Ovary (tissue), 9 donors: ENCODE data around the gene RAD51D. TPM values are rescaled to one million over a fixed set of nuclear protein-coding genes. Genes with fewer than 3 reads are reported as not detected.
"Not testable (repeated sequence)": the region's sequence is repeated elsewhere in the genome, so short reads cannot be mapped to it uniquely, and the experiment has no call there.

Source experiments
- DNase-seq, 5 donors: peaks; one replicate each; pipeline ENCODE4 v3.0.0-alpha.2; 2019 to 2020
- H3K27ac ChIP-seq, 2 donors: fragments of 200-600 bp; one replicate each; pipeline versions ENCODE4 v1.5.1 to v1.8.0; 2019 to 2022
- H3K27me3 ChIP-seq: fragments of 200-600 bp; one replicate; pipeline ENCODE4 v1.8.0; 2022
- H3K36me3 ChIP-seq: fragments of 200-600 bp; sonication (generic); one replicate; pipeline ENCODE4 v1.5.1; 2019
- H3K4me1 ChIP-seq: one replicate; pipeline ENCODE4 v1.8.1; 2013; ENCODE audit warnings: mild to moderate bottlenecking, moderate library complexity; ENCODE audit not compliant: insufficient read depth
- H3K4me3 ChIP-seq: fragments of 200-600 bp; sonication (generic); one replicate; pipeline ENCODE4 v1.5.1; 2017
- H3K9me3 ChIP-seq, 2 donors: fragments of 200-600 bp in 1 of 2; sonication (generic) in 1 of 2; one replicate each; pipeline versions ENCODE4 v1.5.1 to v1.8.1; 2013 to 2019; ENCODE audit warnings: mild to moderate bottlenecking in 1 of 2, moderate library complexity in 1 of 2
- CTCF ChIP-seq, 3 donors: fragments of 450-650 bp in 2 of 3; fragments of 200-600 bp in 1 of 3; IDR thresholded peaks; one replicate each; pipeline versions ENCODE4 v1.5.1 to v1.8.0; 2016 to 2022; ENCODE audit warnings: antibody characterized with exemption in 3 of 3, mild to moderate bottlenecking in 1 of 3
- EP300 ChIP-seq: sonication (generic); formaldehyde crosslinking; IDR thresholded peaks from one replicate; pipeline ENCODE4 v1.6.1; 2017; ENCODE audit warnings: antibody characterized with exemption
- POLR2A ChIP-seq: fragments of 450-650 bp; IDR thresholded peaks from one replicate; pipeline ENCODE4 v1.6.1; 2017; ENCODE audit warnings: antibody characterized with exemption, mild to moderate bottlenecking, moderate library complexity
- WGBS, 3 donors: extraction: QIAGEN DNeasy Blood & Tissue Kit in 1 of 3; methylation state at CpG; one replicate each; pipeline versions ENCODE4 v1.1.5 to v1.1.7; 2013 to 2017; 5-methylcytosine and 5-hydroxymethylcytosine counted together
- intact Hi-C, 4 donors: fragments of 100-400 bp; cut with DNase I; formaldehyde crosslinking; loops; one replicate each; pipeline versions ENCODE4 v1.11.0 to v1.15.1; 2022 to 2023
- polyA plus RNA-seq, 2 donors: library from polyadenylated mRNA; stranded (reverse); fragments of 200-250 nt in 1 of 2; fragments of 350-450 nt in 1 of 2; fragmentation: Illumina TruSeq in 1 of 2; extraction: RNeasy Lipid Tissue Mini Kit (QIAGEN cat#74804) in 1 of 2; gene quantifications; one replicate each; pipeline ENCODE4 v1.2.3, GENCODE V29; 2013 to 2014
- total RNA-seq, 7 donors: library from RNA; depleted of rRNA in 2 of 7; stranded (reverse); fragments of >200 nt in 2 of 7; fragmentation: NEBNext Ultra II Directional in 3 of 7; extraction: Animal tissue kit (Norgen Biotek cat#: 25700) in 3 of 7; gene quantifications; one replicate each; pipeline versions ENCODE4 v1.1.0 to v1.2.4, GENCODE V29; 2016 to 2023
- donor health status: DM: no; HTN: no; CAD: no; lungs with moderate emphysema.
- donor health status: DM: no; HTN: no; CAD: no.
- donor health status: Bipolar disorder and iron deficiency.
- donor health status: DM: yes; HTN: yes; CAD: no.
- donor health status: DM: no; HTN: no; CAD: no.
- donor health status: DM: yes; HTN: yes; CAD: no.

Gene RAD51D
- total and polyA plus RNA-seq, 9 donors = 7.3 to 16.7 (median 11.4) TPM

- Histone ChIP-seq H3K4me3 (no peak overlapping the region), H3K27me3 (no peaks in the 10 kb centered on the region), H3K36me3 (no peaks in the 10 kb centered on the region), H3K27ac (no peak overlapping the region), H3K4me1 (no peaks in the 10 kb centered on the region), H3K9me3 (no peaks in the 10 kb centered on the region)
- TF ChIP-seq EP300 = no peak
- no peak for TF ChIP-seq CTCF (IDR thresholded peaks at IDR 0.05)
- no peak for TF ChIP-seq POLR2A
- intact Hi-C loops = loop anchor here in 3 of 4 donors (5.0 to 10.0 kb wide), 3 partner anchors 576 to 863 kb away; partner anchors contain the start of gene CCL2 (in 1 of the 3)
- no peak for DNase-seq
These were observed 1.7 kb downstream of the RAD51D start for GRCh38 chr17:35117984-35118383.

GRCh38 chr17:35116845-35117244 is 2.8 kb downstream of the RAD51D start:
- Histone ChIP-seq H3K4me1 (no peaks in the 10 kb centered on the region), H3K9me3 (no peaks in the 10 kb centered on the region), H3K4me3 (no peak overlapping the region), H3K27ac (no peak overlapping the region), H3K36me3 (no peaks in the 10 kb centered on the region), H3K27me3 (no peaks in the 10 kb centered on the region)
- no peak for DNase-seq
- WGBS, 3 donors = 81 to 83% (median 83%) methylated on average over 12 of the region's 12 CpGs
- intact Hi-C loops = loop anchor here in 3 of 4 donors (5.0 to 10.0 kb wide), 3 partner anchors 575 to 862 kb away; partner anchors contain the start of gene CCL2 (in 1 of the 3)
- TF ChIP-seq EP300 (no peak), POLR2A (no peak), CTCF (IDR thresholded peaks at IDR 0.05) (no peak)

- not testable (repeated sequence) for H3K4me3 ChIP-seq, H3K4me1 ChIP-seq, H3K36me3 ChIP-seq, DNase-seq, H3K9me3 ChIP-seq, H3K27ac ChIP-seq, H3K27me3 ChIP-seq
- intact Hi-C loops = loop anchor here in 2 of 4 donors (10.0 kb wide), 2 partner anchors 686 to 856 kb away; partner anchors contain the start of gene CCL2 (in 1 of the 2)
- WGBS, 3 donors = 94 to 98% (median 95%) methylated on average over 17 of the region's 17 CpGs
These were observed 8.9 kb downstream of the RAD51D start for GRCh38 chr17:35110791-35111190.

- H3K27ac ChIP-seq = no peak overlapping the region
- TF ChIP-seq EP300 (no peak), CTCF (IDR thresholded peaks at IDR 0.05) (no peak), POLR2A (no peak)
- H3K4me3 ChIP-seq = no peak overlapping the region
- no peaks in the 10 kb centered on the region for H3K36me3 ChIP-seq
- no peaks in the 10 kb centered on the region for H3K9me3 ChIP-seq
- no peaks in the 10 kb centered on the region for H3K4me1 ChIP-seq
- intact Hi-C loops = no loop called here
- WGBS, 3 donors = 96% methylated on average over 5 of the region's 5 CpGs
- H3K27me3 ChIP-seq = no peaks in the 10 kb centered on the region
- no peak for DNase-seq
These were observed 14.7 kb downstream of the RAD51D start for GRCh38 chr17:35104844-35105450.

- Histone ChIP-seq H3K9me3 (no peaks in the 10 kb centered on the region), H3K4me3 (no peak overlapping the region), H3K36me3 (no peaks in the 10 kb centered on the region), H3K27ac (no peak overlapping the region), H3K27me3 (no peaks in the 10 kb centered on the region), H3K4me1 (no peaks in the 10 kb centered on the region)
- no peak for DNase-seq
- WGBS, 3 donors = 60 to 81% (median 61%) methylated on average over 5 of the region's 5 CpGs
- TF ChIP-seq EP300 (no peak), POLR2A (no peak), CTCF (IDR thresholded peaks at IDR 0.05) (no peak)
- intact Hi-C loops = no loop called here
These were observed 16.4 kb downstream of the RAD51D start for GRCh38 chr17:35103271-35103670.
